Activated T-cell treated with anti-CD3 and anti-CD28 coated beads, Interleukin-2, amount 50 U/mL, for 1 hour (primary cell): ENCODE measurements around the gene PNISR.
"Not testable (repeated sequence)": the region's sequence is repeated elsewhere in the genome, so short reads cannot be mapped to it uniquely, and the experiment has no call there.

ENCODE experiments used
- DNase-seq: peaks from one replicate; pipeline ENCODE4 v3.0.0-alpha.2; 2020

The PNISR gene

GRCh38 chr6:99424761-99425646, at the start of gene PNISR:
PNISR (minus strand) TSS chr6:99425308; CDS start chr6:99414659, 10,649 bp downstream.
- DNase-seq, result peak; percentile 82

GRCh38 chr6:99473730-99474129, 48.6 kb upstream of the PNISR start:
- no peak for DNase-seq

- no peak for DNase-seq
Measured at GRCh38 chr6:99471638-99472037, 46.5 kb upstream of the PNISR start.

- no peak for DNase-seq
Measured at GRCh38 chr6:99467509-99468106, 42.5 kb upstream of the PNISR start.

GRCh38 chr6:99459133-99459532, 34.0 kb upstream of the PNISR start:
- DNase-seq, result not testable (repeated sequence)

- DNase-seq, result no peak
Measured at GRCh38 chr6:99458319-99458718, 33.2 kb upstream of the PNISR start.

- no peak for DNase-seq
Measured at GRCh38 chr6:99446076-99446475, 21.0 kb upstream of the PNISR start.

- no peak for DNase-seq
Measured at GRCh38 chr6:99434702-99435530, 9.8 kb upstream of the PNISR start.

- no peak for DNase-seq
Measured at GRCh38 chr6:99432877-99433276, 7.8 kb upstream of the PNISR start.

- DNase-seq, result no peak
Measured at GRCh38 chr6:99431901-99432300, 6.8 kb upstream of the PNISR start.

- DNase-seq, result no peak
Measured at GRCh38 chr6:99427988-99428387, 2.9 kb upstream of the PNISR start.

- no peak for DNase-seq
Measured at GRCh38 chr6:99426451-99426757, 1.3 kb upstream of the PNISR start.

- DNase-seq, result peak; percentile 64
Measured at GRCh38 chr6:99425647-99426450, 741 bp upstream of the PNISR start.

- no peak for DNase-seq
Measured at GRCh38 chr6:99424022-99424421, 1.1 kb downstream of the PNISR start.

- no peak for DNase-seq
Measured at GRCh38 chr6:99422912-99423311, 2.2 kb downstream of the PNISR start.

- no peak for DNase-seq
Measured at GRCh38 chr6:99416892-99417767, 8.0 kb downstream of the PNISR start.

GRCh38 chr6:99416226-99416625, 8.9 kb downstream of the PNISR start:
- DNase-seq, result no peak

GRCh38 chr6:99415446-99415845, 9.7 kb downstream of the PNISR start:
- no peak for DNase-seq

- DNase-seq, result no peak
Measured at GRCh38 chr6:99412065-99412464, 13.0 kb downstream of the PNISR start.

- no peak for DNase-seq
Measured at GRCh38 chr6:99409672-99410071, 15.4 kb downstream of the PNISR start.

GRCh38 chr6:99407076-99407475, 18.0 kb downstream of the PNISR start:
- no peak for DNase-seq

- no peak for DNase-seq
Measured at GRCh38 chr6:99402448-99402847, 22.7 kb downstream of the PNISR start.
